Caco-2 (cell line): Measurements from ENCODE around the gene ZAR1L. TPM values are rescaled to one million over a fixed set of nuclear protein-coding genes. Genes with fewer than 3 reads are reported as not detected.

Source experiments
- BruUV-seq: library from RNA; stranded (reverse); fragments of 400-500 nt; replicated peaks from 2 replicates; lab custom pipeline; 2021; lab: Mats Ljungman, UMichigan
- CTCF ChIA-PET: fragments of 300-600 bp; sonication (Branson Sonifier 250); formaldehyde crosslinking; loops from one replicate; lab custom pipeline; 2022; ENCODE audit warnings: antibody characterized with exemption; lab: Charles Lee
- POLR2A ChIA-PET: fragments of 300-600 bp; sonication (Branson Sonifier 250); formaldehyde crosslinking; loops from one replicate; lab custom pipeline; 2022; ENCODE audit warnings: antibody characterized with exemption; lab: Charles Lee
- DNase-seq, 2 experiments: peaks; one replicate each; pipeline versions ENCODE4 v3.0.0 to v3.0.0-alpha.2; 2020 to 2022
- H3K27me3 ChIP-seq: replicated peaks from 2 replicates; pipeline ENCODE4 v1.6.0; 2011; ENCODE audit warnings: low read length; ENCODE audit not compliant: control insufficient read depth, insufficient read depth
- H3K36me3 ChIP-seq: 2 replicates; pipeline ENCODE4 v1.5.1; 2011; ENCODE audit warnings: low read length; ENCODE audit not compliant: control insufficient read depth, insufficient read depth
- H3K4me1 ChIP-seq: fragments of 250-450 bp; sonication (Bioruptor Pico); 2 replicates; pipeline ENCODE4 v1.5.1; 2020; ENCODE audit warnings: mild to moderate bottlenecking
- H3K4me3 ChIP-seq: 2 replicates; pipeline ENCODE4 v1.5.1; 2011; ENCODE audit warnings: low read depth, mild to moderate bottlenecking, control low read depth, low read length
- H3K9me3 ChIP-seq: fragments of 250-450 bp; sonication (Bioruptor Pico); 2 replicates; pipeline ENCODE4 v1.5.1; 2020; ENCODE audit warnings: mild to moderate bottlenecking, moderate library complexity
- H3K27ac Mint-ChIP-seq: one replicate; pipeline ENCODE4 v1.8.0; 2022; ENCODE audit warnings: mixed read lengths; ENCODE audit not compliant: unreplicated experiment
- H3K27me3 Mint-ChIP-seq: one replicate; pipeline ENCODE4 v1.8.0; 2022; ENCODE audit warnings: mixed read lengths; ENCODE audit not compliant: insufficient read depth, unreplicated experiment
- H3K36me3 Mint-ChIP-seq: one replicate; pipeline ENCODE4 v1.8.0; 2022; ENCODE audit warnings: mild to moderate bottlenecking, mixed read lengths; ENCODE audit not compliant: insufficient read depth, unreplicated experiment
- H3K4me1 Mint-ChIP-seq: one replicate; pipeline ENCODE4 v1.8.0; 2022; ENCODE audit warnings: low read depth, mixed read lengths; ENCODE audit not compliant: unreplicated experiment
- H3K4me3 Mint-ChIP-seq: one replicate; pipeline ENCODE4 v1.8.0; 2022; ENCODE audit warnings: mild to moderate bottlenecking, moderate library complexity, mixed read lengths; ENCODE audit not compliant: unreplicated experiment
- H3K9me3 Mint-ChIP-seq: one replicate; pipeline ENCODE4 v1.8.0; 2022; ENCODE audit warnings: mixed read lengths; ENCODE audit not compliant: unreplicated experiment
- CTCF ChIP-seq, 2 experiments: fragments of 200-600 bp in 1 of 2; IDR thresholded peaks; 1 replicate in 1 of 2; 2 replicates in 1 of 2; pipeline versions ENCODE4 v1.5.1 to v1.8.0; 2011 to 2022; ENCODE audit warnings: antibody characterized with exemption in 1 of 2, control low read depth in 1 of 2, inconsistent platforms in 1 of 2, low read depth in 1 of 2, low read length in 1 of 2, mild to moderate bottlenecking in 1 of 2, moderate library complexity in 1 of 2; ENCODE audit not compliant: insufficient read depth in 1 of 2, severe bottlenecking in 1 of 2, unreplicated experiment in 1 of 2
- intact Hi-C: fragments of 100-400 bp; cut with micrococcal nuclease; formaldehyde crosslinking; loops from one replicate; pipeline ENCODE4 v1.10.0; 2022; ENCODE audit not compliant: unreplicated experiment
- total RNA-seq: library from RNA; stranded (reverse); gene quantifications from 2 replicates; pipeline ENCODE4 v1.2.3, GENCODE V29; 2022

Gene ZAR1L
- total RNA-seq, 1 experiment from 2014 or later: not detected

GRCh38 chr13:32277839-32278238 lies 37.3 kb downstream of the ZAR1L start:
- Histone ChIP-seq H3K4me1 (no peaks in the 10 kb centered on the region), H3K4me3 (no peak overlapping the region), H3K9me3 (no peaks in the 10 kb centered on the region), H3K36me3 (no peaks in the 10 kb centered on the region), H3K27me3 (no peaks in the 10 kb centered on the region)
- ChIA-PET CTCF (no interaction called here), POLR2A (no interaction called here)
- H3K27ac Mint-ChIP-seq: no peak overlapping the region
- TF ChIP-seq CTCF (IDR thresholded peaks at IDR 0.05; ENCODE audit: insufficient read depth in 1 of 2, low read depth in 1 of 2, low read length in 1 of 2, severe bottlenecking in 1 of 2, unreplicated experiment in 1 of 2): no peak
- no peaks in the 10 kb centered on the region for H3K9me3 Mint-ChIP-seq
- no peaks in the 10 kb centered on the region for H3K27me3 Mint-ChIP-seq
- H3K36me3 Mint-ChIP-seq: peaks cover 46% of the 10 kb centered on the region
- intact Hi-C loops: no loop called here
- H3K4me3 Mint-ChIP-seq: no peak overlapping the region
- no TSS peak for BruUV-seq
- no peak for DNase-seq
- peaks cover 5% of the 10 kb centered on the region for H3K4me1 Mint-ChIP-seq

GRCh38 chr13:32272021-32272683 lies 43.0 kb downstream of the ZAR1L start:
- H3K36me3 Mint-ChIP-seq: peaks cover 81% of the 10 kb centered on the region
- H3K27ac Mint-ChIP-seq: no peak overlapping the region
- H3K4me3 ChIP-seq: no peak overlapping the region
- no peaks in the 10 kb centered on the region for H3K27me3 Mint-ChIP-seq
- DNase-seq: no peak
- intact Hi-C loops: no loop called here
- CTCF ChIA-PET: no interaction called here
- H3K36me3 ChIP-seq: no peaks in the 10 kb centered on the region
- no TSS peak for BruUV-seq
- H3K4me1 ChIP-seq: no peaks in the 10 kb centered on the region
- H3K4me3 Mint-ChIP-seq: no peak overlapping the region
- POLR2A ChIA-PET: no interaction called here
- no peaks in the 10 kb centered on the region for H3K27me3 ChIP-seq
- no peaks in the 10 kb centered on the region for H3K9me3 Mint-ChIP-seq
- TF ChIP-seq CTCF (IDR thresholded peaks at IDR 0.05; ENCODE audit: insufficient read depth in 1 of 2, low read depth in 1 of 2, low read length in 1 of 2, severe bottlenecking in 1 of 2, unreplicated experiment in 1 of 2): no peak
- H3K4me1 Mint-ChIP-seq: peaks cover 8% of the 10 kb centered on the region
- H3K9me3 ChIP-seq: no peaks in the 10 kb centered on the region

GRCh38 chr13:32267836-32268439 lies 47.2 kb downstream of the ZAR1L start:
- Mint-ChIP-seq H3K4me3 (no peak overlapping the region), H3K27me3 (no peaks in the 10 kb centered on the region), H3K9me3 (no peaks in the 10 kb centered on the region), H3K36me3 (peaks cover 78% of the 10 kb centered on the region), H3K27ac (peak overlapping the region; percentile 27), H3K4me1 (peaks cover 15% of the 10 kb centered on the region)
- CTCF ChIA-PET: interaction anchor here (0.5 to 1.2 kb wide), 4 partner anchors 13 to 75 kb away, joined by 3 to 5 read pairs (median 3); no protein-coding TSS in a partner anchor
- no peak overlapping the region for H3K4me3 ChIP-seq
- H3K9me3 ChIP-seq: no peaks in the 10 kb centered on the region
- intact Hi-C loops: loop anchor here (1.0 to 10.0 kb wide), 3 partner anchors 22 to 177 kb away; no protein-coding TSS in a partner anchor
- POLR2A ChIA-PET: no interaction called here
- H3K27me3 ChIP-seq: no peaks in the 10 kb centered on the region
- peak; percentile 77 to 79 for DNase-seq
- H3K4me1 ChIP-seq: peaks cover 30% of the 10 kb centered on the region
- no peaks in the 10 kb centered on the region for H3K36me3 ChIP-seq
- BruUV-seq: no TSS peak
- TF ChIP-seq CTCF (IDR thresholded peaks at IDR 0.05; ENCODE audit: insufficient read depth in 1 of 2, low read depth in 1 of 2, low read length in 1 of 2, severe bottlenecking in 1 of 2, unreplicated experiment in 1 of 2): peak; percentile 87 to 92
